ACC112 (cell line): ENCODE measurements around the gene LSR.

Source experiments
- H2AFZ ChIP-seq: fragments of 200-600 bp; sonication (generic); one replicate; pipeline ENCODE4 v1.6.0; 2017; ENCODE audit warnings: antibody characterized with exemption, low read length; ENCODE audit not compliant: unreplicated experiment
- H3K27ac ChIP-seq: fragments of 200-600 bp; sonication (generic); 2 replicates; pipeline ENCODE4 v1.5.1; 2014; ENCODE audit warnings: low read depth, mild to moderate bottlenecking, antibody characterized with exemption, low read length, moderate library complexity
- H3K27me3 ChIP-seq: fragments of 200-600 bp; sonication (generic); 2 replicates; pipeline ENCODE4 v1.6.1; 2014; ENCODE audit warnings: mild to moderate bottlenecking, antibody characterized with exemption, low read length, moderate library complexity, mixed read lengths; ENCODE audit not compliant: insufficient read depth
- H3K36me3 ChIP-seq: fragments of 200-600 bp; sonication (generic); 2 replicates; pipeline ENCODE4 v1.6.1; 2016; ENCODE audit warnings: mild to moderate bottlenecking, antibody characterized with exemption, low read length, moderate library complexity, mixed read lengths; ENCODE audit not compliant: insufficient read depth
- H3K4me1 ChIP-seq: fragments of 200-600 bp; sonication (generic); one replicate; pipeline ENCODE4 v1.6.1; 2016; ENCODE audit warnings: low read length, mixed read lengths; ENCODE audit not compliant: insufficient read depth, unreplicated experiment, control insufficient read depth
- H3K4me3 ChIP-seq: fragments of 200-600 bp; sonication (generic); 2 replicates; pipeline ENCODE4 v1.5.1; 2014; ENCODE audit warnings: mild to moderate bottlenecking, low read depth, low read length
- H3K79me2 ChIP-seq: fragments of 200-600 bp; sonication (generic); one replicate; pipeline ENCODE4 v1.6.0; 2016; ENCODE audit warnings: low read length; ENCODE audit not compliant: control insufficient read depth, unreplicated experiment, insufficient read depth

LSR gene

GRCh38 chr19:35299523-35300338 lies 50.9 kb downstream of the LSR start:
- Histone ChIP-seq H3K79me2 (no peaks in the 10 kb centered on the region), H2AFZ (no peak overlapping the region), H3K36me3 (no peaks in the 10 kb centered on the region), H3K4me3 (no peak overlapping the region), H3K27ac (no peak overlapping the region), H3K4me1 (no peaks in the 10 kb centered on the region), H3K27me3 (no peaks in the 10 kb centered on the region)

GRCh38 chr19:35300339-35300649 lies 51.5 kb downstream of the LSR start:
- Histone ChIP-seq H3K4me1 (no peaks in the 10 kb centered on the region), H3K27ac (no peak overlapping the region), H3K36me3 (no peaks in the 10 kb centered on the region), H3K4me3 (no peak overlapping the region), H3K79me2 (no peaks in the 10 kb centered on the region), H3K27me3 (no peaks in the 10 kb centered on the region), H2AFZ (no peak overlapping the region)

- Histone ChIP-seq H3K4me3 (no peak overlapping the region), H3K27me3 (no peaks in the 10 kb centered on the region), H3K36me3 (no peaks in the 10 kb centered on the region), H3K27ac (no peak overlapping the region), H3K79me2 (no peaks in the 10 kb centered on the region), H3K4me1 (no peaks in the 10 kb centered on the region), H2AFZ (no peak overlapping the region)
These were observed 53.2 kb downstream of the LSR start for GRCh38 chr19:35301961-35302360.

- Histone ChIP-seq H2AFZ (no peak overlapping the region), H3K4me3 (no peak overlapping the region), H3K27me3 (no peaks in the 10 kb centered on the region), H3K27ac (no peak overlapping the region), H3K79me2 (no peaks in the 10 kb centered on the region), H3K4me1 (no peaks in the 10 kb centered on the region), H3K36me3 (no peaks in the 10 kb centered on the region)
These were observed 53.6 kb downstream of the LSR start for GRCh38 chr19:35302446-35302845.

GRCh38 chr19:35303357-35303915 lies 54.6 kb downstream of the LSR start:
- Histone ChIP-seq H2AFZ (no peak overlapping the region), H3K36me3 (no peaks in the 10 kb centered on the region), H3K27me3 (no peaks in the 10 kb centered on the region), H3K27ac (no peak overlapping the region), H3K79me2 (no peaks in the 10 kb centered on the region), H3K4me3 (no peak overlapping the region), H3K4me1 (no peaks in the 10 kb centered on the region)

GRCh38 chr19:35304036-35304435 lies 55.2 kb downstream of the LSR start:
- H2AFZ ChIP-seq, result no peak overlapping the region
- H3K36me3 ChIP-seq, result no peaks in the 10 kb centered on the region
- H3K27me3 ChIP-seq, result no peaks in the 10 kb centered on the region
- no peak overlapping the region for H3K27ac ChIP-seq
- no peaks in the 10 kb centered on the region for H3K79me2 ChIP-seq
- no peaks in the 10 kb centered on the region for H3K4me1 ChIP-seq
- H3K4me3 ChIP-seq, result no peak overlapping the region

GRCh38 chr19:35305181-35305580 lies 56.4 kb downstream of the LSR start:
- Histone ChIP-seq H3K4me3 (no peak overlapping the region), H3K27me3 (no peaks in the 10 kb centered on the region), H3K27ac (no peak overlapping the region), H3K4me1 (no peaks in the 10 kb centered on the region), H3K36me3 (no peaks in the 10 kb centered on the region), H3K79me2 (no peaks in the 10 kb centered on the region), H2AFZ (no peak overlapping the region)

GRCh38 chr19:35306473-35307246 lies 57.9 kb downstream of the LSR start:
- Histone ChIP-seq H3K79me2 (no peaks in the 10 kb centered on the region), H3K4me1 (no peaks in the 10 kb centered on the region), H3K27me3 (no peaks in the 10 kb centered on the region), H2AFZ (no peak overlapping the region), H3K36me3 (no peaks in the 10 kb centered on the region), H3K27ac (no peak overlapping the region), H3K4me3 (no peak overlapping the region)

GRCh38 chr19:35307931-35308330 lies 59.1 kb downstream of the LSR start:
- no peaks in the 10 kb centered on the region for H3K79me2 ChIP-seq
- H3K4me3 ChIP-seq, result no peak overlapping the region
- H3K36me3 ChIP-seq, result no peaks in the 10 kb centered on the region
- H3K27ac ChIP-seq, result no peak overlapping the region
- no peaks in the 10 kb centered on the region for H3K27me3 ChIP-seq
- no peak overlapping the region for H2AFZ ChIP-seq
- H3K4me1 ChIP-seq, result no peaks in the 10 kb centered on the region

GRCh38 chr19:35308910-35309309 lies 60.1 kb downstream of the LSR start:
- no peaks in the 10 kb centered on the region for H3K36me3 ChIP-seq
- no peak overlapping the region for H3K4me3 ChIP-seq
- H2AFZ ChIP-seq, result no peak overlapping the region
- no peaks in the 10 kb centered on the region for H3K27me3 ChIP-seq
- H3K79me2 ChIP-seq, result no peaks in the 10 kb centered on the region
- no peak overlapping the region for H3K27ac ChIP-seq
- no peaks in the 10 kb centered on the region for H3K4me1 ChIP-seq
